OCI-LY7 (cell line): ENCODE data around the gene PDCD6IP.

Source experiments
- EZH2phosphoT487 ChIP-seq: fragments of 200-600 bp; sonication (generic); IDR thresholded peaks from 2 replicates; pipeline ENCODE4 v1.6.1; 2018; ENCODE audit warnings: low read depth, borderline replicate concordance, mild to moderate bottlenecking, mixed run types, antibody characterized with exemption, low read length, moderate library complexity, mixed read lengths
- TF ChIP-seq, protein P1 (sequence below): fragments of 200-600 bp; sonication (generic); conservative IDR thresholded peaks from 2 replicates; pipeline ENCODE4 v1.5.1; 2014; ENCODE audit warnings: mild to moderate bottlenecking, antibody characterized with exemption, low read length, moderate library complexity, mixed read lengths

DNA sequence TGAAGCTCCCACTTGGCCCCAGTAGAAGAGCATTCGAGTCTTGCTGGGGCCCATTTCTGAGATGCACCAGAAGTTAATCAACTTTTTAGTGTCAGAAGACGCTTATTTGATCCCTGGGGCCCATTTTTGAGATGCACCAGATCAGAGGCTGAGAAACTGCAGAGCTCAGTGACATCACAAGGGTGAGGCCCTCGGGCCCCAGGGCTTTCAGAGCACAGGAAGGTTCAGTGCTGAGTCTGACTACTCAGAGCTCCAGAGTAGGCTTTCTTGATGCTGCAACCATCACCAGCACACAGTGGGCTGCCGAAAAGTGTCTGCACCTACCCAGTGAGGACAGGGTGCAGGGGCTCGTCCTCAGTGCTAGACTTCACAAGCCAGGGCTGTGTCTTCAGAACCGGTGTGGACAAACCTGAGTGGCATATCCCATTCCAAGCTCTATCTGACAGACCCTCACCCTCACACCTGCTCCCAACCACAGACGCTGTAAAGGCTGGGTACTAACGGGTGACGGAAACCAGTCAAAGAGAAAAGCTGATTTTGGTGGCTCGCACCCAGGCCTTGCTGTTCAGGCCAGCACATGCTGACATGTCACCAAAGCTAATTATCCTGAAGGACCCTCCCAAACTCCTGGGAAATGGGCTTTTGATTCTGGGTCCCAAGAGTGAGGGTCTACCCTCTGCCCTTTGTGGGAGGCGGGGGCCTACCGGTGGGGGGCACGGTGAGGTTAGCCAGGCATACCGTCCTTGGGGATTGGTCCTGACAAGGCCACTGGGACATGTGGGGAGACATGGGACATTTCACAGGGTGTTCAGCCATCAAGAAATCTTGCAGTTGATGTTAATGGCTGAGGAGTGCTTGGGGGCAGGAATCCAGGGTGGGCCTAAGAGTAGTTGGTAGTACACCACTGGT is 83.0 kb downstream of the PDCD6IP start:
- TF ChIP-seq, protein P1, sequence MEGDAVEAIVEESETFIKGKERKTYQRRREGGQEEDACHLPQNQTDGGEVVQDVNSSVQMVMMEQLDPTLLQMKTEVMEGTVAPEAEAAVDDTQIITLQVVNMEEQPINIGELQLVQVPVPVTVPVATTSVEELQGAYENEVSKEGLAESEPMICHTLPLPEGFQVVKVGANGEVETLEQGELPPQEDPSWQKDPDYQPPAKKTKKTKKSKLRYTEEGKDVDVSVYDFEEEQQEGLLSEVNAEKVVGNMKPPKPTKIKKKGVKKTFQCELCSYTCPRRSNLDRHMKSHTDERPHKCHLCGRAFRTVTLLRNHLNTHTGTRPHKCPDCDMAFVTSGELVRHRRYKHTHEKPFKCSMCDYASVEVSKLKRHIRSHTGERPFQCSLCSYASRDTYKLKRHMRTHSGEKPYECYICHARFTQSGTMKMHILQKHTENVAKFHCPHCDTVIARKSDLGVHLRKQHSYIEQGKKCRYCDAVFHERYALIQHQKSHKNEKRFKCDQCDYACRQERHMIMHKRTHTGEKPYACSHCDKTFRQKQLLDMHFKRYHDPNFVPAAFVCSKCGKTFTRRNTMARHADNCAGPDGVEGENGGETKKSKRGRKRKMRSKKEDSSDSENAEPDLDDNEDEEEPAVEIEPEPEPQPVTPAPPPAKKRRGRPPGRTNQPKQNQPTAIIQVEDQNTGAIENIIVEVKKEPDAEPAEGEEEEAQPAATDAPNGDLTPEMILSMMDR, result no peak
- no peak for TF ChIP-seq EZH2phosphoT487
